HepG2 (cell line): ENCODE results near the gene DACH2. TPM values are rescaled to one million over a fixed set of nuclear protein-coding genes. Genes with fewer than 3 reads are reported as not detected.

ENCODE experiments used
- ATAC-seq: fragments of 200-7000 bp; cut with Tn5 transposase; 3 replicates; pipeline ENCODE4 v1.9.1; 2020; ENCODE audit warnings: mild to moderate bottlenecking, moderate library complexity
- BruUV-seq: library from RNA; stranded (reverse); fragments of 400-500 nt; replicated peaks from 2 replicates; lab custom pipeline; 2021; lab: Mats Ljungman, UMichigan
- CTCF ChIA-PET: fragments of 300-600 bp; formaldehyde crosslinking; extraction: SDS; loops from one replicate; lab custom pipeline; 2021; ENCODE audit warnings: low total read pairs, inconsistent platforms, low intra/inter-chr PET ratio; lab: Yijun Ruan, JAX
- POLR2A ChIA-PET: fragments of 350-600 bp; sonication (Branson Sonifier 250); formaldehyde crosslinking; loops from one replicate; lab custom pipeline; 2020; ENCODE audit warnings: antibody characterized with exemption, inconsistent platforms; lab: Yijun Ruan, JAX
- DNase-seq: peaks from one replicate; pipeline ENCODE4 v3.0.0-alpha.2; 2015; ENCODE audit warnings: low spot score
- FAIRE-seq: peaks from 3 replicates; lab custom pipeline; 2011; peaks lifted over from hg19 to GRCh38; lab: Jason Lieb, UNC
- H2AFZ ChIP-seq: one replicate; pipeline ENCODE4 v1.6.1; 2011; ENCODE audit warnings: low read length, inconsistent platforms
- H3K27ac ChIP-seq: fragments of 300-600 bp; 3 replicates; pipeline ENCODE4 v1.8.0; 2011; ENCODE audit warnings: mixed run types, mild to moderate bottlenecking, mixed read lengths, low read length, inconsistent platforms; ENCODE audit not compliant: insufficient read depth; ENCODE audit errors: extremely low read length
- H3K27me3 ChIP-seq, 2 experiments: fragments of 200-600 bp in 1 of 2; 2 replicates in 1 of 2; 3 replicates in 1 of 2; pipeline versions ENCODE4 v1.6.0 to v1.8.0; 2011; ENCODE audit warnings: low read length in 2 of 2, mild to moderate bottlenecking in 2 of 2, moderate library complexity in 2 of 2, inconsistent platforms in 1 of 2; ENCODE audit not compliant: insufficient read depth in 2 of 2, control insufficient read depth in 1 of 2
- H3K36me3 ChIP-seq, 2 experiments: fragments of 200-600 bp in 1 of 2; replicated peaks in 1 of 2; 2 replicates in 1 of 2; 3 replicates in 1 of 2; pipeline versions ENCODE4 v1.5.1 to v1.8.0; 2011; ENCODE audit warnings: low read length in 2 of 2, inconsistent platforms in 1 of 2; ENCODE audit not compliant: insufficient read depth in 2 of 2, control insufficient read depth in 1 of 2
- H3K4me1 ChIP-seq: 2 replicates; pipeline ENCODE4 v1.5.1; 2012; ENCODE audit warnings: low read length, inconsistent platforms; ENCODE audit not compliant: insufficient read depth
- H3K4me2 ChIP-seq: 2 replicates; pipeline ENCODE4 v1.6.0; 2011; ENCODE audit warnings: low read depth, low read length, inconsistent platforms
- H3K4me3 ChIP-seq, 3 experiments: fragments of 200-600 bp in 1 of 3; sonication (generic), shearing (Covaris generic) in 1 of 3; replicated peaks in 1 of 3; 2 replicates each; pipeline ENCODE4 v1.5.1; 2011 to 2016; ENCODE audit warnings: low read length in 3 of 3, inconsistent platforms in 2 of 3, low read depth in 2 of 3, mild to moderate bottlenecking in 2 of 3, control low read depth in 1 of 3, mixed read lengths in 1 of 3; ENCODE audit not compliant: insufficient read depth in 1 of 3
- H3K79me2 ChIP-seq: one replicate; pipeline ENCODE4 v1.6.1; 2011; ENCODE audit warnings: low read length, inconsistent platforms; ENCODE audit not compliant: insufficient read depth
- H3K9ac ChIP-seq: 2 replicates; pipeline ENCODE4 v1.6.0; 2011; ENCODE audit warnings: mild to moderate bottlenecking, low read depth, low read length, inconsistent platforms; ENCODE audit not compliant: insufficient read depth
- H3K9me3 ChIP-seq: 2 replicates; pipeline ENCODE4 v1.5.1; 2012; ENCODE audit warnings: mild to moderate bottlenecking, low read length
- H4K20me1 ChIP-seq: 2 replicates; pipeline ENCODE4 v1.6.0; 2011; ENCODE audit warnings: inconsistent platforms, mild to moderate bottlenecking, low read length, moderate library complexity; ENCODE audit not compliant: insufficient read depth
- ATM ChIP-seq: fragments of 450-650 bp; IDR thresholded peaks from 2 replicates; pipeline ENCODE4 v1.7.1; 2017; ENCODE audit warnings: mild to moderate bottlenecking, borderline replicate concordance
- BRCA1 ChIP-seq: sonication (generic); formaldehyde crosslinking; IDR thresholded peaks from 2 replicates; pipeline ENCODE4 v1.4.0; 2020; ENCODE audit warnings: missing genetic modification reagents
- CBX2 ChIP-seq, 2 experiments: fragments of 200-600 bp in 1 of 2; sonication (generic); formaldehyde crosslinking in 1 of 2; IDR thresholded peaks; 2 replicates each; pipeline versions ENCODE4 v1.7.0 to v1.8.1; 2018 to 2022; ENCODE audit warnings: low read depth in 2 of 2, low read length in 1 of 2, mild to moderate bottlenecking in 1 of 2, missing genetic modification reagents in 1 of 2
- FOXO1 ChIP-seq: sonication (generic); formaldehyde crosslinking; IDR thresholded peaks from 2 replicates; pipeline ENCODE4 v1.4.0; 2020; ENCODE audit warnings: missing genetic modification reagents
- GATAD1 ChIP-seq: IDR thresholded peaks from 2 replicates; pipeline ENCODE4 v1.6.1; 2016; ENCODE audit warnings: missing genetic modification reagents, missing compliant biosample characterization
- KDM3A ChIP-seq: IDR thresholded peaks from 2 replicates; pipeline ENCODE4 v1.6.1; 2018; ENCODE audit warnings: low read depth, missing compliant biosample characterization
- MATR3 ChIP-seq: sonication (generic); formaldehyde crosslinking; IDR thresholded peaks from 2 replicates; pipeline ENCODE4 v1.4.0; 2020; ENCODE audit warnings: missing genetic modification reagents
- NCOA2 ChIP-seq: sonication (generic); formaldehyde crosslinking; IDR thresholded peaks from 2 replicates; pipeline ENCODE4 v1.8.0; 2022; ENCODE audit warnings: inconsistent platforms
- SALL1 ChIP-seq: sonication (generic); formaldehyde crosslinking; IDR thresholded peaks from 2 replicates; pipeline ENCODE4 v1.8.0; 2022; ENCODE audit warnings: mild to moderate bottlenecking, missing genetic modification reagents
- TAF15 ChIP-seq: fragments of 200-400 bp; formaldehyde crosslinking; IDR thresholded peaks from one replicate; pipeline ENCODE4 v1.6.1; 2018; ENCODE audit warnings: mild to moderate bottlenecking, low read depth, low read length; ENCODE audit not compliant: poor library complexity, severe bottlenecking
- ZKSCAN5 ChIP-seq: sonication (generic); formaldehyde crosslinking; IDR thresholded peaks from 2 replicates; pipeline ENCODE4 v1.5.1; 2020; ENCODE audit warnings: mild to moderate bottlenecking, missing genetic modification reagents
- ZNF747 ChIP-seq: sonication (generic); formaldehyde crosslinking; IDR thresholded peaks from 2 replicates; pipeline ENCODE4 v1.8.1; 2023; ENCODE audit warnings: missing genetic modification reagents, mild to moderate bottlenecking, borderline replicate concordance
- ZNF879 ChIP-seq: sonication (generic); formaldehyde crosslinking; IDR thresholded peaks from 2 replicates; pipeline ENCODE4 v1.8.1; 2023; ENCODE audit warnings: missing genetic modification reagents
- WGBS: methylation state at CpG from one replicate; pipeline ENCODE4 v1.1.6; 2017; ENCODE audit warnings: low lambda C conversion rate; 5-methylcytosine and 5-hydroxymethylcytosine counted together
- in situ Hi-C: cut with HindIII; loops from 2 replicates; pipeline ENCODE4 v1.10.0; 2017; ENCODE audit warnings: low pct_unique_long_range_greater_than_20kb; ENCODE audit not compliant: extremely low pct_ligation_motif_present
- intact Hi-C: fragments of 100-400 bp; cut with micrococcal nuclease; formaldehyde crosslinking; loops from one replicate; pipeline ENCODE4 v1.10.0; 2022; ENCODE audit not compliant: unreplicated experiment
- polyA plus RNA-seq, 8 experiments: library from polyadenylated mRNA; depleted of rRNA in 3 of 8; stranded (reverse) in 7 of 8; unstranded in 1 of 8; fragments of >200 nt; fragmentation: Illumina TruSeq in 4 of 8; extraction: Trizol in 4 of 8; gene quantifications; 2 replicates each; pipeline versions ENCODE4 v1.2.1 to v1.2.3, GENCODE V29; 2011 to 2016; ENCODE audit warnings: low read depth in 4 of 8, missing spikeins in 1 of 8, mixed read lengths in 1 of 8; ENCODE audit not compliant: insufficient read depth in 1 of 8
- total RNA-seq, 5 experiments: library from RNA; depleted of rRNA; stranded (reverse); fragments of >200 nt; fragmentation: Illumina TruSeq; extraction: Trizol; gene quantifications; 2 replicates each; pipeline ENCODE4 v1.2.3, GENCODE V29; 2016; ENCODE audit warnings: low read depth in 1 of 5
- TF ChIP-seq, protein P1 (sequence below): sonication (generic); formaldehyde crosslinking; IDR thresholded peaks from 2 replicates; pipeline ENCODE4 v1.8.0; 2022; ENCODE audit warnings: low read depth, missing genetic modification reagents

DACH2 gene
- total and polyA plus RNA-seq, 2 of the 13 experiments (the other 11 are each of a cell fraction or from before 2014, with no cell fraction given), result not detected

GRCh38 chrX:86696951-86697350, 548.7 kb downstream of the DACH2 start:
- no peak overlapping the region for H3K27ac ChIP-seq
- H4K20me1 ChIP-seq, result no peaks in the 10 kb centered on the region
- H3K27me3 ChIP-seq, result no peaks in the 10 kb centered on the region
- DNase-seq (no peak), ATAC-seq (no peak), FAIRE-seq (no peak)
- no peaks in the 10 kb centered on the region for H3K36me3 ChIP-seq
- H3K4me1 ChIP-seq, result no peaks in the 10 kb centered on the region
- intact Hi-C loops (no loop called here), in situ Hi-C loops (no loop called here)
- H3K9me3 ChIP-seq, result no peaks in the 10 kb centered on the region
- H3K79me2 ChIP-seq, result no peaks in the 10 kb centered on the region
- H3K4me2 ChIP-seq, result no peak overlapping the region
- CTCF ChIA-PET, result no interaction called here
- POLR2A ChIA-PET, result no interaction called here
- WGBS, result 0% methylated on average over 1 of the region's 1 CpG
- H3K4me3 ChIP-seq, result no peak overlapping the region
- H2AFZ ChIP-seq, result no peak overlapping the region
- H3K9ac ChIP-seq, result no peak overlapping the region
- BruUV-seq, result no TSS peak
- no peak for TF ChIP-seq TAF15
- no peak for TF ChIP-seq KDM3A (CRISPR knock-in tag)
- TF ChIP-seq ATM, result no peak
- no peak for TF ChIP-seq FOXO1 (CRISPR knock-in tag)
- TF ChIP-seq, protein P1, sequence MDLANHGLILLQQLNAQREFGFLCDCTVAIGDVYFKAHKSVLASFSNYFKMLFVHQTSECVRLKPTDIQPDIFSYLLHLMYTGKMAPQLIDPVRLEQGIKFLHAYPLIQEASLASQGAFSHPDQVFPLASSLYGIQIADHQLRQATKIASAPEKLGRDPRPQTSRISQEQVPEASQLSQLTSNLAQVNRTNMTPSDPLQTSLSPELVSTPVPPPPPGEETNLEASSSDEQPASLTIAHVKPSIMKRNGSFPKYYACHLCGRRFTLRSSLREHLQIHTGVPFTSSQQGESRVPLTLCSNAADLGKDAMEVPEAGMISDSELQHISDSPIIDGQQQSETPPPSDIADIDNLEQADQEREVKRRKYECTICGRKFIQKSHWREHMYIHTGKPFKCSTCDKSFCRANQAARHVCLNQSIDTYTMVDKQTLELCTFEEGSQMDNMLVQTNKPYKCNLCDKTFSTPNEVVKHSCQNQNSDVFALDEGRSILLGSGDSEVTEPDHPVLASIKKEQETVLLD (CRISPR knock-in tag), result no peak

- POLR2A ChIA-PET, result no interaction called here
Observed at GRCh38 chrX:86711531-86712180, 563.4 kb downstream of the DACH2 start.

More at GRCh38 chrX:86711531-86712180, 563.4 kb downstream of the DACH2 start:
- BruUV-seq, result no TSS peak
- no peak overlapping the region for H2AFZ ChIP-seq
- H3K79me2 ChIP-seq, result no peaks in the 10 kb centered on the region
- no peaks in the 10 kb centered on the region for H4K20me1 ChIP-seq
- no peaks in the 10 kb centered on the region for H3K36me3 ChIP-seq
- no peaks in the 10 kb centered on the region for H3K27me3 ChIP-seq
- no peak overlapping the region for H3K4me2 ChIP-seq
- 48% methylated on average over 5 of the region's 5 CpGs for WGBS
- in situ Hi-C loops, result no loop called here
- intact Hi-C loops, result no loop called here
- no peak for TF ChIP-seq GATAD1 (CRISPR knock-in tag)
- TF ChIP-seq CBX2 (IDR thresholded peaks at IDR 0.05; ENCODE audit: low read depth, low read length), result no peak
- TF ChIP-seq CBX2 (CRISPR knock-in tag; IDR thresholded peaks at IDR 0.05; ENCODE audit: low read depth), result no peak
- no peak for TF ChIP-seq ZKSCAN5 (CRISPR knock-in tag)
- TF ChIP-seq MATR3 (CRISPR knock-in tag), result no peak
- no peak for TF ChIP-seq BRCA1 (CRISPR knock-in tag)
- no peak for TF ChIP-seq ZNF879 (CRISPR knock-in tag)
- no peak for TF ChIP-seq ZNF747 (CRISPR knock-in tag)
- no peak for TF ChIP-seq NCOA2 (CRISPR knock-in tag)
- TF ChIP-seq SALL1 (CRISPR knock-in tag), result no peak
- CTCF ChIA-PET, result no interaction called here
- ATAC-seq (no peak), FAIRE-seq (no peak), DNase-seq (no peak)
- H3K9ac ChIP-seq, result no peak overlapping the region
- no peaks in the 10 kb centered on the region for H3K9me3 ChIP-seq
- H3K27ac ChIP-seq, result no peak overlapping the region
- no peaks in the 10 kb centered on the region for H3K4me1 ChIP-seq
- no peak overlapping the region for H3K4me3 ChIP-seq
